ENCODE data around the gene TFB1M.

DNA sequence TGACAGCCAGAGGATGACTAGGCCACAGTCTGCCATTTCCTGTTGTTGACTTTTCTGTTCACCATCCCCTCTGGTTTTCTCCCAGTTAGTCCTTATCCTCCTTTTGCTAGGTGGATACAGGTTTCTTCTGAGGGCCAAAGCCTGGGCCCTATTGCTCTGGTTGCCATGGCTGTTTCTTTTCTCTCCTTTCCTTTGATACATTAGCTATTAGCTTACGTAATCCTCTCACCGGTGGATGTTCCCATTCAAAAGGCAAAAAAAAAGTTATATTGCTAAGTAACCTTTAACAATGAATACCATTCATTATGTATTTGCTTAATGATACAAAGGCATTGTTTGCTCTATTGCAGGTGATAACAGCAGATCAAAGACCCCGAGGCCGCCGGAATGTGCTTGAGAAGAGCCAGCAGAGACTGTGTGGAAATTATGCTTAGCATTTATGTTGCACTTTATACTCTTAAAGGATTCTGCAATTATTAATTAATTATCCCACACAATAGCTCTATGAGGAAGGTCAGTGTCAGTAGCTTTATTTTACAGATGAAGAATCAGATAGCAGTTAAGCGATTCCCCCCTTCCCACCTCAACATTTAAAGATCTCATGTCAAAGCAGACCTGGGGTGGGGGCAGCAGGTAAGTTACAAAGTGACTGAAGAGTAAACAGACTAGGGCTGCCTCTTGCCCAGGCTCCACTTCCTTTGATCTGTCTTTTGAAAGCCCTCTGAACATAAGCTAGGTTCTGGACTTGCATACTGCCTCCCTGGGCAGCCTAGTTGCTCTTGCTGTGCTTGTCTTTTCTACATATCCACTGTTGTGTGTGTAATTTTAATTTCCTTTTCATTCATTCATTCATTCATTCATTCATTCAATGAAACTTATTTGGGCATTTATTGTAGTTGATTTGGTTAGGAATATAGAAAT, 14.5 kb upstream of the TFB1M start:
- TF ChIP-seq EZH2 (IDR thresholded peaks at IDR 0.05; ENCODE audit: borderline replicate concordance, low read depth, low read length, severe bottlenecking) = no peak
- TF ChIP-seq, protein P1, sequence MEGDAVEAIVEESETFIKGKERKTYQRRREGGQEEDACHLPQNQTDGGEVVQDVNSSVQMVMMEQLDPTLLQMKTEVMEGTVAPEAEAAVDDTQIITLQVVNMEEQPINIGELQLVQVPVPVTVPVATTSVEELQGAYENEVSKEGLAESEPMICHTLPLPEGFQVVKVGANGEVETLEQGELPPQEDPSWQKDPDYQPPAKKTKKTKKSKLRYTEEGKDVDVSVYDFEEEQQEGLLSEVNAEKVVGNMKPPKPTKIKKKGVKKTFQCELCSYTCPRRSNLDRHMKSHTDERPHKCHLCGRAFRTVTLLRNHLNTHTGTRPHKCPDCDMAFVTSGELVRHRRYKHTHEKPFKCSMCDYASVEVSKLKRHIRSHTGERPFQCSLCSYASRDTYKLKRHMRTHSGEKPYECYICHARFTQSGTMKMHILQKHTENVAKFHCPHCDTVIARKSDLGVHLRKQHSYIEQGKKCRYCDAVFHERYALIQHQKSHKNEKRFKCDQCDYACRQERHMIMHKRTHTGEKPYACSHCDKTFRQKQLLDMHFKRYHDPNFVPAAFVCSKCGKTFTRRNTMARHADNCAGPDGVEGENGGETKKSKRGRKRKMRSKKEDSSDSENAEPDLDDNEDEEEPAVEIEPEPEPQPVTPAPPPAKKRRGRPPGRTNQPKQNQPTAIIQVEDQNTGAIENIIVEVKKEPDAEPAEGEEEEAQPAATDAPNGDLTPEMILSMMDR (IDR thresholded peaks at IDR 0.05; ENCODE audit: extremely low read depth in 1 of 2, insufficient read depth in 1 of 2, low read depth in 1 of 2, low read length in 2 of 2) = no peak
- TF ChIP-seq, protein P2, sequence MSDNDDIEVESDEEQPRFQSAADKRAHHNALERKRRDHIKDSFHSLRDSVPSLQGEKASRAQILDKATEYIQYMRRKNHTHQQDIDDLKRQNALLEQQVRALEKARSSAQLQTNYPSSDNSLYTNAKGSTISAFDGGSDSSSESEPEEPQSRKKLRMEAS (IDR thresholded peaks at IDR 0.05; ENCODE audit: insufficient read depth, insufficient read length) = no peak
- TF ChIP-seq MYC (IDR thresholded peaks at IDR 0.05; ENCODE audit: low read depth, low read length) = no peak
- no peak for TF ChIP-seq POLR2AphosphoS5 (IDR thresholded peaks at IDR 0.05; ENCODE audit: insufficient read depth, low read depth, low read length)
- TF ChIP-seq POLR2A (IDR thresholded peaks at IDR 0.05; ENCODE audit: low read depth, low read length) = no peak

All from endothelial cell of umbilical vein (primary cell).